Retinal pigment epithelial cell (primary cell): Measurements from ENCODE around the gene HSPG2.
A peak's percentile ranks its signal among the peaks of the same experiment; 100 is the strongest.

Experiments used
- DNase-seq: peaks from one replicate; pipeline ENCODE4 v3.0.0-alpha.2; 2010; ENCODE audit warnings: low read depth
- H3K4me3 ChIP-seq: 2 replicates; pipeline ENCODE4 v1.5.1; 2011; ENCODE audit warnings: mild to moderate bottlenecking, low read length, control low read depth, moderate library complexity
- TF ChIP-seq, protein P1 (sequence below): conservative IDR thresholded peaks from 2 replicates; pipeline ENCODE4 v1.5.1; 2011; ENCODE audit warnings: low read depth, low read length, control low read depth, inconsistent platforms

Gene HSPG2

GRCh38 chr1:21904704-21905520 is 32.2 kb downstream of the HSPG2 start:
- peak; percentile 92 for DNase-seq
- TF ChIP-seq, protein P1, sequence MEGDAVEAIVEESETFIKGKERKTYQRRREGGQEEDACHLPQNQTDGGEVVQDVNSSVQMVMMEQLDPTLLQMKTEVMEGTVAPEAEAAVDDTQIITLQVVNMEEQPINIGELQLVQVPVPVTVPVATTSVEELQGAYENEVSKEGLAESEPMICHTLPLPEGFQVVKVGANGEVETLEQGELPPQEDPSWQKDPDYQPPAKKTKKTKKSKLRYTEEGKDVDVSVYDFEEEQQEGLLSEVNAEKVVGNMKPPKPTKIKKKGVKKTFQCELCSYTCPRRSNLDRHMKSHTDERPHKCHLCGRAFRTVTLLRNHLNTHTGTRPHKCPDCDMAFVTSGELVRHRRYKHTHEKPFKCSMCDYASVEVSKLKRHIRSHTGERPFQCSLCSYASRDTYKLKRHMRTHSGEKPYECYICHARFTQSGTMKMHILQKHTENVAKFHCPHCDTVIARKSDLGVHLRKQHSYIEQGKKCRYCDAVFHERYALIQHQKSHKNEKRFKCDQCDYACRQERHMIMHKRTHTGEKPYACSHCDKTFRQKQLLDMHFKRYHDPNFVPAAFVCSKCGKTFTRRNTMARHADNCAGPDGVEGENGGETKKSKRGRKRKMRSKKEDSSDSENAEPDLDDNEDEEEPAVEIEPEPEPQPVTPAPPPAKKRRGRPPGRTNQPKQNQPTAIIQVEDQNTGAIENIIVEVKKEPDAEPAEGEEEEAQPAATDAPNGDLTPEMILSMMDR = no peak
- H3K4me3 ChIP-seq = no peak overlapping the region

DNA sequence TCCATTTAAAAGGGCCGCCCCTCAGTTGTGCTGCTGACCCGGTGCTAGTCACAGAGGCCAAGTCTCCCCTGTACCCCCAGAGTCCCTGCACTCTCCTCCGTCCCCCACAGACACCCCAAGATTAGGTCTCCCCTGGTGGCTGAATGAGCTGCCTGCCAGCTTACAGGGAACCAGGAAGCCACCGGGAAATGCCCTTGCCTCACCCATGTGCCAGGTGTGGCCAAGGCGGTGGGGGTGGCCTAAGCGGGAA is 32.7 kb downstream of the HSPG2 start:
- TF ChIP-seq, protein P1 = no peak
- no peak for DNase-seq
- no peak overlapping the region for H3K4me3 ChIP-seq

- H3K4me3 ChIP-seq = no peak overlapping the region
- no peak for DNase-seq
- TF ChIP-seq, protein P1 = no peak
Observed at GRCh38 chr1:21903638-21904453, 33.3 kb downstream of the HSPG2 start.

GRCh38 chr1:21902026-21903012 is 34.8 kb downstream of the HSPG2 start:
- TF ChIP-seq, protein P1 = no peak
- DNase-seq = no peak

DNA sequence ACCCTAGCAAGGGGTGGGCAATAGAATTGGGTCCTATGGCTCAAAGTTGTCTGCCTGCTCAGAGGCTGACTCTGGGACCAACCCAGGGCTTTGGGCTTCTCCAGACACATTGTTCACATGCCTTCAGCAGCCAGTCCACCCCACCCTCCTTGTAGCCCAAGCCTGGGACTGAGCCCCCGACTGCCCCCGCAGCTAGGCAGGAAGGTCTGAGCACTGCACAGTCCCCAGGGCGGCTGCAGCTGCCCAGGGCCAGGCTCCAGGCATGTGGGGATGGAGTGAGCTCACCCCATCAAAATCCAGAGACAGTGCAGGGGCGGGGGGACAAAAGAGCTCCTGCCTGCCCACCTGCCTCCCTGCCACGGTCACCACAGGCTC is 35.6 kb downstream of the HSPG2 start:
- H3K4me3 ChIP-seq = no peak overlapping the region
- peak; percentile 67 for DNase-seq
- TF ChIP-seq, protein P1 = peak; percentile 24

More at GRCh38 chr1:21902026-21903012, 34.8 kb downstream of the HSPG2 start:
- H3K4me3 ChIP-seq = no peak overlapping the region

DNA sequence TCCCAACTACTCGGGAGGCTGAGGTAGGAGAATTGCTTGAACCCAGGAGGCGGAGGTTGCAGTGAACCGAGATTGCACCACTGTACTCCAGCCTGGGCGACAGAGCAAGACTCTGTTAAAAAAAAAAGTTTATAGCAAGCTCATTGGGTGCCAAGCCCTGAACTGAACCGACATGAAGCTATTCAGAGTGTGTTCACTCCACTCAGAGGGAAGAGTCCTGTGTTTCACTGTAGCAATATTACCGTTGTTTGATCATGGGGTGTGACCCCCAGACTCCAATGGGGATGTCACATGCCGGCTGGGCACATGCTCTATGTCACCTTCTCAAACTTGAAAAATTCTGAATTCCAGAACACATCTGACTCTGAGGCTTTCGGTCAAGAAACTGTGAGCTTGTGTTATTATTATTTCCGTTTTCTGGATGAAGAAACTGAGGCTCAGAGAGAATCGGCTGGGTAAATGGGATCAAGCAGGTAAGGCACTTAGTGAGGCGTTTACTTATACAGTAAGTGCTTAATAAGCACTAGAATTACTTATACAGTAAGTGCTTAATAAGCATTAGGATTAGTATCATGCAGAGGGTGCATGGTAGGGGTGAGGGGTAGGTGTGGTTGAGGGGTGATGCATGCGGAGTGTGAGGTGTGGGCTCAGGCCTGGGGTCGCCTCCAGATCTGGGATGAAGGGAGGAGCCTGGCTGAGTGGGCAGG is 36.2 kb downstream of the HSPG2 start:
- H3K4me3 ChIP-seq = no peak overlapping the region
- TF ChIP-seq, protein P1 = no peak

More for the DNA sequence above, 36.2 kb downstream of the HSPG2 start:
- no peak for DNase-seq
